Thyroid gland (tissue), 4 donors: Measurements from ENCODE around the gene AKNA. TPM values are rescaled to one million over a fixed set of nuclear protein-coding genes. Genes with fewer than 3 reads are reported as not detected.

Experiments
- DNase-seq, 2 donors: peaks; one replicate each; pipeline ENCODE4 v3.0.0-alpha.2; 2019
- H3K27ac ChIP-seq, 3 donors: fragments of 200-600 bp; sonication (generic); 1 replicate in 2 of 3; 2 replicates in 1 of 3; pipeline ENCODE4 v1.5.1; 2016 to 2019; ENCODE audit warnings: mild to moderate bottlenecking in 1 of 3, moderate library complexity in 1 of 3
- H3K27me3 ChIP-seq: fragments of 200-600 bp; sonication (generic); one replicate; pipeline ENCODE4 v1.5.1; 2019
- H3K36me3 ChIP-seq, 2 donors: fragments of 200-600 bp; sonication (generic); one replicate each; pipeline ENCODE4 v1.5.1; 2016 to 2019
- H3K4me1 ChIP-seq, 2 donors: fragments of 200-600 bp; sonication (generic); one replicate each; pipeline ENCODE4 v1.5.1; 2017 to 2019
- H3K4me3 ChIP-seq, 3 donors: fragments of 200-600 bp; sonication (generic); replicated peaks in 1 of 3; 1 replicate in 2 of 3; 2 replicates in 1 of 3; pipeline ENCODE4 v1.5.1; 2016; ENCODE audit warnings: mild to moderate bottlenecking in 1 of 3
- H3K9me3 ChIP-seq: fragments of 200-600 bp; sonication (generic); one replicate; pipeline ENCODE4 v1.5.1; 2017
- CTCF ChIP-seq, 6 experiments: fragments of 200-600 bp in 3 of 6; fragments of 450-650 bp in 3 of 6; sonication (generic) in 3 of 6; IDR thresholded peaks; one replicate each; pipeline ENCODE4 v1.5.1; 2016 to 2019; ENCODE audit warnings: antibody characterized with exemption in 6 of 6, mild to moderate bottlenecking in 2 of 6, inconsistent platforms in 1 of 6, moderate library complexity in 1 of 6
- POLR2A ChIP-seq, 2 donors: fragments of 450-650 bp; IDR thresholded peaks; one replicate each; pipeline ENCODE4 v1.6.1; 2017; ENCODE audit warnings: antibody characterized with exemption in 2 of 2, mild to moderate bottlenecking in 2 of 2, moderate library complexity in 1 of 2
- WGBS, 2 donors: methylation state at CpG; one replicate each; pipeline ENCODE4 v1.1.5; 2017; 5-methylcytosine and 5-hydroxymethylcytosine counted together
- intact Hi-C: fragments of 100-400 bp; cut with DNase I; formaldehyde crosslinking; loops from one replicate; pipeline ENCODE4 v1.15.1; 2023
- total RNA-seq, 4 donors: library from RNA; depleted of rRNA; stranded (reverse); fragments of >200 nt; gene quantifications; one replicate each; pipeline ENCODE4 v1.2.3, GENCODE V29; 2016

The AKNA gene
- total RNA-seq, 4 donors from 2014 or later, result 10.0 to 17.0 (median 12.5) TPM

- intact Hi-C loops, result no loop called here
- Histone ChIP-seq H3K9me3 (no peaks in the 10 kb centered on the region), H3K36me3 (peaks cover 25 to 54% of the 10 kb centered on the region in 2 donors), H3K4me1 (peaks cover 0 to 12% of the 10 kb centered on the region in 2 donors), H3K27ac (no peak overlapping the region), H3K4me3 (no peak overlapping the region), H3K27me3 (no peaks in the 10 kb centered on the region)
- no peak for DNase-seq
- TF ChIP-seq CTCF (IDR thresholded peaks at IDR 0.05) (no peak), POLR2A (IDR thresholded peaks at IDR 0.05) (no peak)
- 94 to 96% methylated on average over 16 of the region's 16 CpGs for WGBS, 2 donors
Measured at GRCh38 chr9:114350636-114351401, 37.0 kb downstream of the AKNA start.

- Histone ChIP-seq H3K4me1 (peaks cover 0 to 12% of the 10 kb centered on the region in 2 donors), H3K4me3 (no peak overlapping the region), H3K9me3 (no peaks in the 10 kb centered on the region), H3K27me3 (no peaks in the 10 kb centered on the region), H3K27ac (no peak overlapping the region), H3K36me3 (peaks cover 25 to 51% of the 10 kb centered on the region in 2 donors)
- whole genome bisulfite sequencing, 2 donors, result 83 to 89% methylated on average over 10 of the region's 10 CpGs
- intact Hi-C loops, result no loop called here
- TF ChIP-seq POLR2A (IDR thresholded peaks at IDR 0.05) (no peak), CTCF (IDR thresholded peaks at IDR 0.05) (no peak)
- no peak for DNase-seq
Measured at GRCh38 chr9:114349713-114350480, 37.9 kb downstream of the AKNA start.

- Histone ChIP-seq H3K4me1 (peaks cover 0 to 12% of the 10 kb centered on the region in 2 donors), H3K27ac (peak overlapping the region in 2 of 3 donors; percentile 7 to 11), H3K9me3 (no peaks in the 10 kb centered on the region), H3K36me3 (peaks cover 25 to 49% of the 10 kb centered on the region in 2 donors), H3K27me3 (no peaks in the 10 kb centered on the region), H3K4me3 (no peak overlapping the region)
- no peak for TF ChIP-seq POLR2A (IDR thresholded peaks at IDR 0.05)
- TF ChIP-seq CTCF (IDR thresholded peaks at IDR 0.05), result no peak
- peak; percentile 94 to 97 for DNase-seq
- WGBS, 2 donors, result 31 to 45% methylated on average over 5 to 6 of the region's 9 CpGs
- intact Hi-C loops, result no loop called here
Measured at GRCh38 chr9:114348906-114349482, 38.8 kb downstream of the AKNA start.

- intact Hi-C loops, result no loop called here
- Histone ChIP-seq H3K27me3 (no peaks in the 10 kb centered on the region), H3K4me1 (peaks cover 0 to 12% of the 10 kb centered on the region in 2 donors), H3K36me3 (peaks cover 25 to 52% of the 10 kb centered on the region in 2 donors), H3K27ac (peak overlapping the region in 2 of 3 donors; percentile 7 to 11), H3K9me3 (no peaks in the 10 kb centered on the region), H3K4me3 (no peak overlapping the region)
- no peak for DNase-seq
- 79 to 90% methylated on average over 7 to 12 of the region's 12 CpGs for WGBS, 2 donors
- TF ChIP-seq POLR2A (IDR thresholded peaks at IDR 0.05) (no peak), CTCF (IDR thresholded peaks at IDR 0.05) (no peak)
Measured at GRCh38 chr9:114348261-114348905, 39.4 kb downstream of the AKNA start.
